OCI-LY1 (cell line): Measurements from ENCODE around the gene FAM180A.

Experiments
- H2AFZ ChIP-seq: fragments of 200-600 bp; sonication (generic), shearing (Covaris generic); 2 replicates; pipeline ENCODE4 v1.6.0; 2014; ENCODE audit warnings: antibody characterized with exemption, mild to moderate bottlenecking, low read length
- H3F3A ChIP-seq: fragments of 200-600 bp; sonication (generic), shearing (Covaris generic); 2 replicates; pipeline ENCODE4 v1.6.0; 2014; ENCODE audit warnings: mild to moderate bottlenecking, antibody characterized with exemption, low read length, moderate library complexity; ENCODE audit not compliant: insufficient read depth
- H3K27ac ChIP-seq: fragments of 200-600 bp; sonication (generic); 2 replicates; pipeline ENCODE4 v1.5.1; 2014; ENCODE audit warnings: low read length, mixed run types, mild to moderate bottlenecking, low read depth; ENCODE audit not compliant: poor library complexity, severe bottlenecking
- H3K27me3 ChIP-seq: fragments of 200-600 bp; sonication (generic); 2 replicates; pipeline ENCODE4 v1.6.0; 2014; ENCODE audit warnings: antibody characterized with exemption, mild to moderate bottlenecking, low read length, moderate library complexity; ENCODE audit not compliant: insufficient read depth
- H3K36me3 ChIP-seq: fragments of 200-600 bp; sonication (generic); 2 replicates; pipeline ENCODE4 v1.6.1; 2014; ENCODE audit warnings: mild to moderate bottlenecking, antibody characterized with exemption, low read length, moderate library complexity, mixed read lengths; ENCODE audit not compliant: insufficient read depth
- H3K4me1 ChIP-seq: fragments of 200-600 bp; sonication (generic); 2 replicates; pipeline ENCODE4 v1.5.1; 2014; ENCODE audit warnings: mild to moderate bottlenecking, low read length, moderate library complexity; ENCODE audit not compliant: insufficient read depth, severe bottlenecking
- H3K4me2 ChIP-seq: fragments of 200-600 bp; sonication (generic), shearing (Covaris generic); 2 replicates; pipeline ENCODE4 v1.6.1; 2014; ENCODE audit warnings: low read length
- H3K4me3 ChIP-seq: fragments of 200-600 bp; sonication (generic); 2 replicates; pipeline ENCODE4 v1.5.1; 2014; ENCODE audit warnings: low read length, low read depth, mild to moderate bottlenecking, mixed read lengths; ENCODE audit not compliant: poor library complexity, severe bottlenecking
- H3K79me2 ChIP-seq: fragments of 200-600 bp; shearing (Covaris generic); 2 replicates; pipeline ENCODE4 v1.6.1; 2016; ENCODE audit warnings: mixed run types, low read length, mixed read lengths; ENCODE audit not compliant: insufficient read depth
- H3K9ac ChIP-seq: fragments of 200-600 bp; sonication (generic), shearing (Covaris generic); 2 replicates; pipeline ENCODE4 v1.6.1; 2014; ENCODE audit warnings: mild to moderate bottlenecking, low read length, mixed read lengths
- H3K9me2 ChIP-seq: fragments of 200-600 bp; sonication (generic), shearing (Covaris generic); 2 replicates; pipeline ENCODE4 v1.6.1; 2014; ENCODE audit warnings: low read depth, mild to moderate bottlenecking, low read length, mixed read lengths
- H3K9me3 ChIP-seq: fragments of 200-600 bp; shearing (Covaris generic); 2 replicates; pipeline ENCODE4 v1.6.1; 2014; ENCODE audit warnings: low read length, mixed read lengths
- H4K20me1 ChIP-seq: fragments of 200-600 bp; sonication (generic), shearing (Covaris generic); 2 replicates; pipeline ENCODE4 v1.6.0; 2016; ENCODE audit warnings: mild to moderate bottlenecking, low read length; ENCODE audit not compliant: insufficient read depth
- EZH2 ChIP-seq: fragments of 200-600 bp; sonication (generic), shearing (Covaris generic); IDR thresholded peaks from 2 replicates; pipeline ENCODE4 v1.8.0; 2017; ENCODE audit warnings: borderline replicate concordance, mixed run types, mild to moderate bottlenecking, antibody characterized with exemption, low read length, moderate library complexity, mixed read lengths
- TF ChIP-seq, protein P1 (sequence below): fragments of 200-600 bp; sonication (generic), shearing (Covaris generic); IDR thresholded peaks from 2 replicates; pipeline ENCODE4 v1.5.1; 2017; ENCODE audit warnings: mild to moderate bottlenecking, antibody characterized with exemption, low read length, moderate library complexity, mixed read lengths

The FAM180A gene

GRCh38 chr7:135748770-135749169 lies at the start of gene FAM180A:
Gene FAM180A (minus strand): TSS chr7:135748813. CDS start chr7:135748580, 233 bp downstream.
- Histone ChIP-seq H3K4me2 (no peak within 1 kb of the TSS), H3K4me3 (no peak within 1 kb of the TSS), H3K4me1 (no peaks in the 10 kb centered on the region), H3K79me2 (no peaks in the 10 kb centered on the region), H3K9ac (no peak within 1 kb of the TSS), H3K36me3 (no peaks in the 10 kb centered on the region), H3K27ac (no peak within 1 kb of the TSS), H3F3A (no peaks in the 10 kb centered on the region), H3K9me2 (no peaks in the 10 kb centered on the region), H4K20me1 (no peaks in the 10 kb centered on the region), H3K9me3 (no peaks in the 10 kb centered on the region), H2AFZ (no peak within 1 kb of the TSS), H3K27me3 (no peaks in the 10 kb centered on the region; the same call in none of the 2 replicates)
- no peak for TF ChIP-seq EZH2
- TF ChIP-seq, protein P1, sequence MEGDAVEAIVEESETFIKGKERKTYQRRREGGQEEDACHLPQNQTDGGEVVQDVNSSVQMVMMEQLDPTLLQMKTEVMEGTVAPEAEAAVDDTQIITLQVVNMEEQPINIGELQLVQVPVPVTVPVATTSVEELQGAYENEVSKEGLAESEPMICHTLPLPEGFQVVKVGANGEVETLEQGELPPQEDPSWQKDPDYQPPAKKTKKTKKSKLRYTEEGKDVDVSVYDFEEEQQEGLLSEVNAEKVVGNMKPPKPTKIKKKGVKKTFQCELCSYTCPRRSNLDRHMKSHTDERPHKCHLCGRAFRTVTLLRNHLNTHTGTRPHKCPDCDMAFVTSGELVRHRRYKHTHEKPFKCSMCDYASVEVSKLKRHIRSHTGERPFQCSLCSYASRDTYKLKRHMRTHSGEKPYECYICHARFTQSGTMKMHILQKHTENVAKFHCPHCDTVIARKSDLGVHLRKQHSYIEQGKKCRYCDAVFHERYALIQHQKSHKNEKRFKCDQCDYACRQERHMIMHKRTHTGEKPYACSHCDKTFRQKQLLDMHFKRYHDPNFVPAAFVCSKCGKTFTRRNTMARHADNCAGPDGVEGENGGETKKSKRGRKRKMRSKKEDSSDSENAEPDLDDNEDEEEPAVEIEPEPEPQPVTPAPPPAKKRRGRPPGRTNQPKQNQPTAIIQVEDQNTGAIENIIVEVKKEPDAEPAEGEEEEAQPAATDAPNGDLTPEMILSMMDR = no peak

DNA sequence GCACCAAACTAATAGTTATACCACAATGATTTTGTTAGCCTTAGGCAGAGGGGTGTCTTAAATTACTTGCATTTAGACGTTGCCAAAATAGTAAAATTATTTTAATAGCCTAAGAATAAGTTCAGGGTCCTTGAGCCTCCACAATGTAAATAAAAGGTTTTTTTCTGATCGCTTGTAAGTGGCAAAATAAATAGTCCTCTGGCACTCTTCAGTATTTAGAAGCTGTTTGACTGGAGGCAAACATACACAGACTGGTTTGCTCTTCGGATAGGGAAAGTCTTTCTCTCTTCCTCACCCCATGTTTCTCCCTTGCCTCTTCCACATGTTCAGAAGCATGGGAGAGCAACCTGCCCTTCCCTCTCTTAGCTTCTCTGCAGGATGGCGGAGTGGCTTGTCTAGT lies 49.5 kb upstream of the FAM180A start:
- Histone ChIP-seq H2AFZ (no peak overlapping the region), H3K27ac (no peak overlapping the region), H3K36me3 (no peaks in the 10 kb centered on the region), H3K27me3 (no peaks in the 10 kb centered on the region; the same call in 1 of the 2 replicates), H3K9ac (no peak overlapping the region), H3K9me3 (no peaks in the 10 kb centered on the region), H3K4me2 (no peak overlapping the region), H3K4me1 (no peaks in the 10 kb centered on the region), H4K20me1 (no peaks in the 10 kb centered on the region), H3K9me2 (no peaks in the 10 kb centered on the region), H3K79me2 (no peaks in the 10 kb centered on the region), H3K4me3 (no peak overlapping the region), H3F3A (no peaks in the 10 kb centered on the region)
- TF ChIP-seq EZH2 = no peak
- TF ChIP-seq, protein P1 = no peak

DNA sequence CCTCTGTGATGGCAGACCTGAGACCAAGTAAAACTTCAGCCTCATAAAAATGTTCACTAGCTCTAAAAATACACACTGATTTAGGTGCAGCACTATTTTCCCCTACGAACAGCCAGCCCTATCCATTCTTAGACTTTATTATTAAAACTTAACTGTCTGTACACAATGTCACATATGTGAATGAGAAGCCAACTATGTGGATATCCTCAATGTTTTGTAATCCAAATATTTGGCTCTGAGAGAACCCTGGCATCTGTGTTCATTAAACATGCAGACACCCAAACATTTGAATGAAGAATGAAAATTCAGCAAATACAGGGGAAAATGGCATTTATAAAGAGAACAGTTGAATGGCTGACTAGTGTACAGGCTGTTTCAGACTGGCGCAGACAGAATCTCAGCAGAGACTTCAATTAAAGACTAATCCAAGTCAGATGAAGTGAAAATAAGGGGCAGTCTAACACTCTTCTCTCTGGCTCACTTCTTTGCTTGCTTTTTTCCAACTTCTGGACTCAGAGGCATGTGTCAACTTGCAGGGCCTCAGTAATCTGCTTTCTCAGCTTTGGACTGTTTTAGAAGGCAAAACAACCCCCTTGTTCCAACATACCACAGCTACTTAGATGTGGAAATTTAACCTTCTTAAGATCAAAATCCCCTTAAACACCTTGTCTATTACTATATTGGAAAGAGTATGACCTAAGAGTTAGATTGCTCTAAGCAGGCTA lies 47.4 kb upstream of the FAM180A start:
- H3K36me3 ChIP-seq = no peaks in the 10 kb centered on the region
- no peaks in the 10 kb centered on the region for H3K9me3 ChIP-seq
- H2AFZ ChIP-seq = no peak overlapping the region
- H3F3A ChIP-seq = no peaks in the 10 kb centered on the region
- H3K27me3 ChIP-seq = peaks cover 2% of the 10 kb centered on the region; the same call in 1 of the 2 replicates
- H3K4me1 ChIP-seq = no peaks in the 10 kb centered on the region
- H3K27ac ChIP-seq = no peak overlapping the region
- no peaks in the 10 kb centered on the region for H4K20me1 ChIP-seq
- H3K9me2 ChIP-seq = no peaks in the 10 kb centered on the region
- no peak overlapping the region for H3K9ac ChIP-seq
- H3K4me2 ChIP-seq = no peak overlapping the region
- TF ChIP-seq, protein P1 = no peak
- no peak for TF ChIP-seq EZH2
- no peaks in the 10 kb centered on the region for H3K79me2 ChIP-seq
- H3K4me3 ChIP-seq = no peak overlapping the region
